Sigmoid colon (tissue), 4 donors: ENCODE results near the gene PREP.

Experiments used
- CTCF ChIP-seq, 4 experiments: fragments of 450-650 bp in 3 of 4; fragments of 200-600 bp in 1 of 4; IDR thresholded peaks; one replicate each; pipeline ENCODE4 v1.5.1; 2016 to 2019; ENCODE audit warnings: antibody characterized with exemption in 4 of 4, mild to moderate bottlenecking in 3 of 4, moderate library complexity in 2 of 4
- EP300 ChIP-seq, 4 donors: sonication (generic); formaldehyde crosslinking; IDR thresholded peaks; one replicate each; pipeline ENCODE4 v1.6.1; 2017; ENCODE audit warnings: antibody characterized with exemption in 4 of 4

GRCh38 chr6:105372849-105373182 lies 30.1 kb downstream of the PREP start:
- TF ChIP-seq CTCF (IDR thresholded peaks at IDR 0.05) (no peak), EP300 (IDR thresholded peaks at IDR 0.05) (no peak)
